Medulla oblongata (tissue), 1 donor: ENCODE measurements around the gene PXDC1.

Experiments used
- DNase-seq: peaks from one replicate; pipeline ENCODE4 v3.0.0-alpha.2; 2015; ENCODE audit errors: extremely low spot score

The PXDC1 gene, protein sequence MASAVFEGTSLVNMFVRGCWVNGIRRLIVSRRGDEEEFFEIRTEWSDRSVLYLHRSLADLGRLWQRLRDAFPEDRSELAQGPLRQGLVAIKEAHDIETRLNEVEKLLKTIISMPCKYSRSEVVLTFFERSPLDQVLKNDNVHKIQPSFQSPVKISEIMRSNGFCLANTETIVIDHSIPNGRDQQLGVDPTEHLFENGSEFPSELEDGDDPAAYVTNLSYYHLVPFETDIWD

DNA sequence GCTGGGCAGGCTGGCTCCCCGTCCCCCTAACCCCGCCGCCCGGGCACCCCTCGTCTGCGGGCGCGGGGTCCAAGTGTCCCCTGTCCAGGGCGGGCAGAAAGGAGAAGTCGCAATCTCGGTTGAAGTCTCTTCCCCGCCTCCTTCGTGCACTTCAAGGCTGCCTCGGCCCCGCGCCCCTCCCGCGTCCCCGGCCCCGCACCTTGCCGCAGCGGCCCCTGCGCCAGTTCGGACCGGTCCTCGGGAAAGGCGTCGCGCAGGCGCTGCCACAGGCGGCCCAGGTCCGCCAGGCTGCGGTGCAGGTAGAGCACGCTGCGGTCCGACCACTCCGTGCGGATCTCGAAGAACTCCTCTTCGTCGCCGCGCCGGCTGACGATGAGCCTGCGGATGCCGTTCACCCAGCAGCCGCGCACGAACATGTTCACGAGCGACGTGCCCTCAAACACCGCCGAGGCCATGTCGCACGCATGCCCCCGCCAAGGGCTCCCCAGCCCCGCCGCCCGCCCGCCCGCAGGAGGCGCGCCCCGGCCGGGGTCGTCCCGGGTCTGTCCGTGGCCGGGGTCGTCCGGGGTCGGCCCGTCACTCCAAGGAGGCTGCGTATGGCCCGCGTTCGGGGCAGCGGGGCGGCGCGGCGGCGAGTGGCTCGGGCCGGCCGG is at the start of gene PXDC1:
PXDC1 (minus strand) TSS at position 637 of the 653 bp plus-strand sequence; CDS start at position 455, 182 bp downstream.
- DNase-seq, result no peak

DNA sequence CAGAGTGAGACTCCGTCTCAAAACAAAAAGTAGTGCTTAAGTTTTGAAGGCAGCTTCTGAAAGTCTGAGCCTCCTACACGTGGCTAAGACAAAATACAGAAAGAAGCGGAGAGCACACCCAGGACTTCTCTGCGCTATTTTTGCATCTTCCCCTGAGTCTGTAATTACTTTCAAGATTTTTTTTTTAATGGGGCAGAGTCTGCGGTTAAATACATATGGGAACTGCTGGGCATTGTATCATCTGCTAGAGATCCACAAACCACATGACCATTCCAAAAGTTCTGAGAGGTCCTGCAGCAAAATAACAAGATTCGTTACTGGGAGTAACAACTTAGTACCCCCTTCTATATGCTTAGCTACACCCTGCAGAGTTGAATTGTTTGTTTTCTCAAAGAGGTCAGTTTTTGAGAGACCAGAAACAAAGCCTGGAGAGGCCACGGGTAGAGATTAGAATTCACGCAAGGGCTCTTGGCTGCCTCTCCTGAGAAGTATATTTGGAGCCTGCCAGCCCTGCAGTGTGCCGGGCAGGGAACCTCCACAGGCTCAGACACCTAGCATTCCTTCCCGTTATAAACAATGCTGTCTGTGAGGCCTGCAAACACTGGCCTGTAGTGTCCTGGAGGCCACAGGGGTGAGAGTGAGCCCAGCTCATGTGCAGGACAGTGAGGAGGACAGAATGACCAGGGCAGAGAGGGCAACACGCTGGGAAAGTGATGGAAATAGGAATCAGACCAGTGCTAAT is 49.5 kb upstream of the PXDC1 start:
- no peak for DNase-seq

DNA sequence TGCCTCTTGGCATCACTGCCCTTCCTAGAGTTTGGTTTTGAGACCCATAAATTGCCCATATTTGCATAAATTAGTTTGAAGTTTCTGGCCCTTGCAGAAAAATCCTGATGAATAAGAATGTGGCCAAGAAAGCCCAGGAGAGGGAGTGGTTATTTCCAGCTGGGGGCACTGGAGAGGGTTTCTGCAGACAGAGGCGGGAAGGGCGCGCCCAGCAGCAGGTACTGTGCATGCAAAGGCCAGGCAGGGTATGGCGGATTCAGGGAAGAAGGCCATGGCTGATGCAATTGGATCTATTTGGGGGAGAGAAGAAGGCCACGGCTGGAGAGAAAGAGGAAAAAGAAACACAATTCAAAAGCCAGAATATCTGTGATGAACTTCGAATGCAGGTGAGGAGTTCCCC is 48.2 kb upstream of the PXDC1 start:
- no peak for DNase-seq

DNA sequence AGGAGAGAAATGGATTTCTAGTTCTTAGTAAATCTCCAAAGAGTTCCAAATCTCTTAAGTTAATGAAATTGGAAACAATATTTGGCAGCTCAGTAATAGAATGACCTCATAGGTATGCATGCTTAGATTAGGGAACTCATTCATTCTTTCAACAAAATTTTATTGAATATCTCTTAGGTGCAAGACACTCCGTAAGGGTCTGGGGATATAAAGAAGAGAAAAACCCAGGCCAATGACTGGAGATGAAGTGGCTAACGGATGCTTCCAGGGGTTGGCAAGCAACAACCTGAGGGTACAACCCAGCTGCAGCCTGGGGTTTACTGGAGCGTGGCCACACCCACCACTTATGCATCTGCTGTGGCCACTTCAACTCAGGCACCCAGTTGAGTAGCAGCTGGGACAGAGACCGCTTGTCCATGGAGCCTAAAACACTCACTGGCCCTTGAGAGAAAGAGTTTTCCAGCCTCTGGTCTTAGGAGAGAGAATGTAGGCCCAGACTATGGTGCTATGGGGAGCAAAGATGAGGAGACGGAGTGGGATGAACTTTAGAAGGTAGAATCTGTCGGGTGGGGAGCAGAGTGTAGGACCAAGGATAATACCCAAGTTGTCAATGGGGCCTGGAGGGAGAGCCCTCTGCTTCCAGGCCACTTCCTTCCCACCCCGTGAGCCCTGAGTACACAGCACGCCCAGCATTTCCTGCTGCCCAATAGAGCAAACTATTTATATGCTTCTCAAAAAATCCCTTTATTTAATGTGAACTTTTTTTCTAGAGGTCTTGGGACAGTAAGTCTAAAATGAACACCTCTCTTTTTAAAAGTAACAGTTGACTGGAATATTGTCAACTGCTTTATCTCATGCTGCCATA is 46.8 kb upstream of the PXDC1 start:
- DNase-seq, result no peak

DNA sequence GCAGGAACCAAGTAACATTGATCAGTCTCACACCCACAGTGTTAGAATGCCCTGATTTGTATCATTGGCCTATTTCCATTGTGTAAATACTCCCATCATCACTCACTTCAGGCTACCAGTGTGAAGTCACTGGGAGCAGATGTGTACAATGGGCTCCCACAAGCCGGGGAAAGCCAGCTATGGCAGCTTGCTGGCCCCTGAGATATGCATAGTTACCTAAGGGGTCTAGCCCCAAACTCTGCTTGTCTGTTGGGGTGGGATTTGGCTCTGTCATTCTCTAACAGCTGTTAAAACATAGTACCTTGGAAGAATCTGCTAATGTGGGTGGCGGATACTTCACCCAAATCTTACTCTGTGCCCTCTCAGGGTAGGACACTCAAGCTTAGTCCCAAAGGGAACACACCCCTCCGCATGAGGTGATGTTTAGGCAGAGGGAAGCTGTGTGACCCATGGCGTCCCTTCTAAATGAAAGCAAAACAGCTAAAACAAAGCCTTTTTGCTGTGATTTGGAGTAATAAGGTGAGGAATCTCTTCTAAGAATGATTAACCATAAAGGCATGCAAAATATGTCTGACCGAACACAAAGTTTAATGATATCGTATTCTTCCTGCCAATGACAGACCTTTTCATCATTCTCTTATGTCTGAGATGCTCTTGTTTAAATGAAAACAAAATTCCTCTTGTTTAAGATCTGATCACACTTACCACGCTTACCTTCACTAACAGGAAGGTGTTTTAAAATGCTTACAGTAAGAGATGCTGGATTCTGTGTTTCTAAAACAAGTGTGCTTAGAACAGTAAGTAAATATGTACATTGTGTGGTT is 45.9 kb upstream of the PXDC1 start:
- no peak for DNase-seq

DNA sequence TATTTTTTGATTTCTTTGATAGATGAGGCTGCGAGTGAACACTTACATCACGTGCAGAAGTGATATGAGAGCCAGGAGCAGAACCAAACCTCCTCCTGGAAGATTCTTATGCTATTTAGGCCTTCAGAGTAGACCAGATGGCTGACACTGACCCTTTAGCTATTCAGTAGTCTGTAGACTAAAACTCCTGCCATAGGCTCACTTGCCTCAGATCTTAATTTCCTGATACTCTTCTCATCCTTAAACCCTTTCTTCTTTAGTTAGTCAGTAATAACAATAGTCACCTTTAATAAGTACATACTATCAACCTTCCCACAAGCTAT is 45.2 kb upstream of the PXDC1 start:
- DNase-seq, result no peak

DNA sequence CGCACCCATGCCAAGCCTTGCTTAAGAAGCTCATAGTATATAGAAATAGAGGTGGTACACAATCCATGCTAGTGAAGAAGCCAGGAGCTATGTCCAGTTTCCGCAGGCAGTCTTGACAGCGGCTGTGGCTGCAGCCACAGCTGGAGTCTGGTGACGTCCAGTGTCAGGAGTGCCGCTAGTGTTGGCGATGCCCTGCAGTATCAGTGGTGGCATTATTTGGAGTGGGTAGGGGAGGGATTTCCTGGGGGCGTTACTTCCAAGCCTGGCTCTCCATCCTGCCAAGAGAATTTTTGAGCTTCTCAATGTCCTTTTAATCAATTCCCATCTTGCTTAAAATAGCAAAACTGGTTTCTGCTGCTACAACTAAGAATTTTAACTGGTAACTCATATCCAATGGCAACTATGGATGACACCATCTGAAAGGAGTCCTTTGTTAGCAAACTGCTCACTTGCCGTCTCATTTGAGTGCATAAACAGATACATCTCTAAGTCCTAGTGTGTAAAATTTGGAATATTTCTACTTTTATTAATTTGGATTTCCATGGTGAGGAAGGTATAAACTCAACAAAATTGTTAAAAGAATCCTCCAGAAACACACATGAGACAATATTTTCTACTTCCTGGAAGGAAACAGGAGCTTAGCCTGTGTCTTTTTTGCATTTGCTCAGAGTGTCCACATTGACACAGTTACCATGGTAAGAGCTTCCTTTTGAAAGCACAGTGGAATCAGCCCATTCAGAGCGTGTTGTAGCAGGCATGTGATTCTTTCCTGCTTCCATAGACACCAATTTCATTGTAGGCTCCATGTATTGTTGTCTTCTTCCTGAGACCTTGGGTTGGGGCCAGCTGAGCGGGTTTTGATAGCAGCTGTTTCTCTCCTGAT is 44.6 kb upstream of the PXDC1 start:
- peak; percentile 84 for DNase-seq

DNA sequence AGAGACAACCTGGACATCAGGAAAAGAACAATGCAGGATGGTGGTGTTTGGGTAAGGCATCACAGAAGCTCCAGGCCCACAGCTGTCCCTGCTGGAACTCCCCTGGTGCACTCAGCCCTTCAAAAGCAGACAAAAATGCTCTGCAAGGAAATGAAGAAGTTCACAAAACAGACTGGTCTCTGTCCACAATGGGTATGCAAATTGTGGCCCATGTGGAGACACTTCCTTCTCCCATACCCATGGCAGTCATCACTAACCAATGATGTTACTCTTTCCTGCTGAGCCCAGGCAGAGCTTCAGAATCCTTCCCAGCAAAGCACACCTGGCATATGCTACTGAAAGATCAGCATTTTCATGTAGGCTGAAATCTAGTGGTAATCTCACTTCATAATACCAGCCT is 42.6 kb upstream of the PXDC1 start:
- peak; percentile 33 for DNase-seq

DNA sequence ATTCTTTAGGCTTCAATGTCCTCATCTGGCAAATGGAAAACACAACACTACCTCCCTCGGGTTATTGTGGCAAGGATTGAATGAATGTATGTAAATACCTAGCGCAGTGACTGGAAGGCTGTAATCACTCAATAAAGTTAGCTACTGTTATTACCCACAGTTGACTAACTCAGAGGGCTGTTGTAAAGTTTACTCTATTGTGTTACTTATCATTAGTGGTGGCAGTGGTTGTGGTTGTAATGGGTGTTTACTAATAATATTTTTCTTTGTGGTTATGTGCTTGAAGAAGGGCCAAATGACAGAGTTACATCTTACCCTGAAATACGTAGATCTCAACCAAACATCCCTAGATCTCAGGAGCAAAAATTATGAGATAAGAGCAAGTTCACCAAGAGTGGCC is 42.0 kb upstream of the PXDC1 start:
- no peak for DNase-seq

DNA sequence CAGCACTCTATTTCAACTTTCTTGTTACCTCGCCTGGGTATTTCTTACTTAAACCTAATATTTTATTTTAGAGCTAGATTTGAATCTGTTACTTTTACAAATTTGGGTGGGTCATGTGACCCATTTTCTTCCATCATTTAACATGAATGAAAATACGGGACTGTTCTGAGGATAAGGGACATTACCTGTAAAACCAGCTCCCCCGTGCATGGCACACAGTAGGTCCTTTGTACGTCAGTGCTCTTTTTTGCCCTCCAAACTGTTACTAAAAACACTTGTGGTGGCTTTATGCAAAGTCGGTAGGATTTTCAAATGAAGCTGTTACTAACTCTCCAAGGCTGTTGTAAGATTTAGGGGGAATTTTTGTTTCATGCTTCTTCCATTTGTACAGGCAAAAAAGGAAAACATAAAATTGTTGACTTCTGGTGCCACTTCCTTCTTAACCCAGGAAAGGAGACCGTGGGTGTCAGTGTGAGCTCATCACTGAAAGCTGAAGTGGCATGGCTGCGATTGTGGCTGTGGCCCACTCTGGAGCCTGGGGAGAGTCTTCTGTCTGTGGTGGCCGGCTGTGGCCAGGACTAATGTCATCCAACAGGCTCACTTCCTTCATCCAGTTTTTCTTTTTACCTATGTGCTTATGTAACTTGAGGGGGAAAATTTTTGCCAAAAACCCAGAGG is 40.2 kb upstream of the PXDC1 start:
- DNase-seq, result no peak

DNA sequence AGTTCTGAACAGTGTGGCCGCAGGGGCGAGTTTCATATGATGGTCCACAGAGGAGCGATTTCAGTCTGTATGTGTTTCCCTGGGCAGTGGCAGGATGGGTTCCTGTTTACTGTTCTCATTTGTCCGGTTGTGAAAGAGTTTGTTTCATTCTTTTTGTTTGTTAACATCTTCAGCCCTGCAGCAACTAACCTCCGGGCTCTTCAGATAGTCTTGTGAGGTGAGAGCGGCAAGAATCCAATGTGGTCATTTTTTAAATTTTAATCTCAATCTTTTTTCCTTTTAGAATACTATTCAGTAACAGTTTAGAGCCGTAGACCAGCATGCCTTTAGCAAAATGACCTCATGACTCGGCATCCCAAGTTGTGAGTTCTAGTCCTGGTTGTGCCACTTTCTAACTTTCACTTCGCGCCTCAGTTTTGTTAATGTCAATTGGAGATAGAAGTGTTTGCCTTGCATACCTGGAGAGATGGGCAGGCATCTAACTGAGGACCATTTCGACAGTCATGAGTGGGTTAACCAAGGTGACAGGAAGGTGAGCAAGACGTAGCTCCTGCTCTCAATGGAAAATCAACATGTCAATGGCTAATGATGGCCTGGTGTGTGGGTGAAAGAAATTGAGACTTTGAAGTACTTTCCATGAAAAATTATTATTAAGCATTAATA is 38.5 kb upstream of the PXDC1 start:
- no peak for DNase-seq

DNA sequence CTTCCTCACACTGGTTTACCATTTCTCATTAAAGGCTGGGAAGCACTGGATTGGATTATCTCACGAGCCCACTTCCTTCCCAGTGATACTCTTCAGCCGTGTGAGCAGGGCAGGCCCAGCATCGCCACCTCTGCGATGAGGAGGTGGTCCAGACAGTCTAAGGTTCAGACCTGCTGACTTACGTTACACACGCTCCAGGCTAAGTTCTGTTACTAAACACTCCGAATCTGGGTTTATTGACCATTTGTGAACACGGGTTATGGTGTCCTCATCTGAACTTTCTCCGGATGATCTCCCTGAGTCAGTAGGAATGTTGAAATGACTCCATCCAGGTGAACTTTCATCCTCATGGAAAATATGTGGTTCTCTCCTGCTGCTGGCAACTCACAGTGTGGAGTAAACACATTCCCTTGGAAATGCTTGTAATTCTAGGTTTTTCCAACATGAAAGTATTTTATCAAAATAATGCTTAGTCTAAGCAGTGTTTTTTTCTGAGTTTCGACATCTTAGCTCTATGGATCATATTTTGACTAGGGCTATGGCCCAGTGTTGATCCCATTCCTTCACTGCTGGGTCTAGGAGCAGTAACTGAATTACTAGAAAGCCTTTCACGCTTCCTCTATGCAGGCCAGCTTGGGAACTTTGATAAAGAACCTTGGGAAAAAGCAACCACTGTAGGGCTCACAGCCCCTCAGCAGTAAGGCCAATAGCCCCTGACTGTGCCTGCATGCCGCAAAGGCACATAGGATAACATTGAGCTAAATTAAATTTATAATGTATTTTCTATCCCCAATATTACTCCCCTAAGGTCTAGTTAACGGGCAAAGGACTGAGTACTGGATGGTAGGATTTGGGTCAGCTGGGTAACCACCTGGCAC is 37.7 kb upstream of the PXDC1 start:
- DNase-seq, result no peak

DNA sequence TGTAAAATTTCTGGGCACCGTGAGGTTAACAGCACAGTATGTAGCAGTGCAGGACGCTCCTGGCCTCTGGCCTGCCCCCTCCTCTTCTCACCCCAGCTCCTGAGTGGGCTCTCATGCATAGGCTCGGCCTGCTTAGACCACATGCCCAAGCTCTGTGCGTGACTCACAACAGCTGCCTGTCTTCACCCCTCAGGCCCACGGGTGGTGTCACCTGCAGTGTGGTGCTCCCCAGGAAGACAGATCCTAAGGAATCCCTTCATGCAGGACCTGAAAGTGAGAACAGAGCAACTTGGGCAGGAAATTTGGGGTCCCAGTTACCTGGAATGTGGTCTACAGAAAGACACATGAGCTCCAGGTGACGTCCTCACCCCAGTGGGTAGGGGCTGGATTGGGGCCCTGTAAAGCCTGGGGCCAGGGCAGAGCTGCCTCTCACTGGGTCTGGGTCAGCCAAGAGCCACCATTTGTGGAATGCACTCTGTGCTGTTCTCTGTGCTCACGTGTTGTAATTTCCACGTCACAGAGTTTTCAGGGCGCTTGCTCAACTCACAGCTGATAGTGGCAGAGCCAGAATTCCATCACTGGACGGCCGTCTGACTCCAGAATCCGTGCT is 37.0 kb upstream of the PXDC1 start:
- DNase-seq, result no peak

DNA sequence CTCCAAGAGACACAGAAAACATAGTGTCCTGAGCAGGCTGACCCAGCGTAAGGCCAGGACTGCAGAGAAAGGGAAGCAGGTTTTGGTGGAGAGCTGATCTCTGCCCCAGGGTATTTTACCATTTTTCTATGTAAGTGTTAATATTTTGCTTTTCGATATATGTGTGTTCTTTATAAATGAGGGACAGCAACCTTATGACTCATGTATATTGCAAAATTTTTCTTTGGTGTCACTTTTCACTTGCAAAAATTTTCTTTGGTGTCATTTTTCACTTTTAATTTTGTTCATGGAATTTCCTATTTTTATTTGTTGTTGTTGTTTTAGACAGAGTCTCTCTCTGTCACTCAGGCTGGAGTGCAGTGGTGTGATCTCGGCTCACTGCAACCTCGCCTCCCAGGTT is 34.6 kb upstream of the PXDC1 start:
- no peak for DNase-seq

DNA sequence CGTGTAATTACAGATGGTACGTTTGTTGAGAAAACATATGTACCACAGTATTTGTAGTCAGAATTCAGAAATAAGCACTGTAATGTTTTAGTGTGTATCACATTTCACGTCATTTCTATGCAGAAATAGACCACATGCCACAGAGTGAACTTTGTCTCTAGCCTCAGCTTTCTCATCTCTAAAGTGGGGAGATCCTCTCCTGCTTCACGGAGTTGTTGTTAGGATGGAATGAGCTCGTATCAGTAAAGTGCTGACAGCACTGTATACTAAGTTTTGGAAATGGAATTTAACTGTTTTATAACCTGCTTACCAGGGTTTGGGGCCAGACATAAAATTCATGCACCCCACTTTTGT is 34.2 kb upstream of the PXDC1 start:
- no peak for DNase-seq

DNA sequence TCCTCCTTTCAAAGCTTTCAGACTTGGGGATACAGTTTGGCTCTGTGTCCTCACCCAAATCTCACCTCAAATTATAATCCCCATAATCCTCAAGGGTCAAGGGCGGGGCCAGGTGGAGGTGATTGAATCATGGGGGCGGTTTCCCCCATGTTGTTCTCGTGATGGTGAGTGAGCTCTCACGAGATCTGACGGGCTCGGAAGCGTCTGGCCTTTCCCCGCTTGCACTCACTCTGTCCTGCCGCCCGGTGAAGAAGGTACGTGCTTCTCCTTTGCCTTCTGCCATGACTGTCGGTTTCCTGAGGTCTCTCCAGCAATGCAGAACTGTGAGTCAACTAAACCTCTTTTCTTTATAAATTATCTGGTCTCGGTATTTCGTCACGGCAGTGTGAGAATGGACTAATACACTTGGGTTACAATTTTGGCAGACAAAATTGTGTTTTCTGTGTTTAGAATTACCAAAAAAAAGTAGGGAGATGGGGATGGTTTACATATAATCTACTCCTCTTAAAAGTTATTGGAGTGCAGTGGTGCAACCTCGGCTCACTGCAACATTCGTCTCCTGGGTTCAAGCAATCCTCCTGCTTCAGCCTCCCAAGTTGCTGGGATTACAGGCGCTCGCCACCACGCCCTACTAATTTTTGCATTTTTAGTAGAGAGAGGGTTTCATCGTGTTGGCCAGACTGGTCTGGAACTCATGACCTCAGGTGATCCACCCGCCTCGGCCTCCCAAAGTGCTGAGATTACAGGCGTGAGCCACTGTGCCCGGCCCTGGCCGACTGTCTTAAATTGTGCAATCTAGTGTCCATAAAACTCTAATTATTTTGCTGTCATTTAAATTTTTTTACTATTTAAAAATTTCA is 33.6 kb upstream of the PXDC1 start:
- DNase-seq, result no peak

DNA sequence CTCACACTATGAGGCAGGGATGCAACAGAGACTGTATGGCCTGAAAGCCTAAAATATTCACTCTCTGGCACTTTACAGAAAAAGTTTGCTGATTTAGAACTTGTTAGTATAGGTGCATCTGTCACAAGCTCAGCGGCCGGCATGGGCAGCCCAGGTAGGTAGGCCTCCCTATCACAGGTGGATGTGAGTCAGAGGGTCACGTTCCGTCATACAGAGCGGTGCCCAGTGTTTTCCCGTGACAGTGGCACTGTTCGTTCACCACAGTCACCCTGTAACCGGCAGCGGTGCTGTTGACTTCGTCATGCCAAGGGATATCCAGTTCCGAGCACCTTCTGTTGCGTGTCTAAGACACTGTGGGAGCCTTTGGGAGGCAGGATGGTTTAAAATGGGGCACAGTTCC is 32.9 kb upstream of the PXDC1 start:
- no peak for DNase-seq
